Loucy (cell line): ENCODE data around the gene ARL2BP.

Experiments used
- CTCF ChIP-seq: fragments of 200-600 bp; sonication (generic); conservative IDR thresholded peaks from 2 replicates; pipeline ENCODE4 v1.5.1; 2014; ENCODE audit warnings: mild to moderate bottlenecking, antibody characterized with exemption, low read length
- EZH2phosphoT487 ChIP-seq: fragments of 200-600 bp; IDR thresholded peaks from 2 replicates; pipeline ENCODE4 v1.6.1; 2018; ENCODE audit warnings: antibody characterized with exemption, mild to moderate bottlenecking, moderate library complexity, borderline replicate concordance

GRCh38 chr16:57256601-57257395 lies 11.7 kb downstream of the ARL2BP start:
- no peak for TF ChIP-seq CTCF
- no peak for TF ChIP-seq EZH2phosphoT487
